ENCODE data around the gene KRTAP5-8. TPM values are rescaled to one million over a fixed set of nuclear protein-coding genes. Genes with fewer than 3 reads are reported as not detected.
"Not testable (repeated sequence)": the region's sequence is repeated elsewhere in the genome, so short reads cannot be mapped to it uniquely, and the experiment has no call there.

KRTAP5-8 gene
- total and polyA plus RNA-seq, 4 donors = not detected

DNA sequence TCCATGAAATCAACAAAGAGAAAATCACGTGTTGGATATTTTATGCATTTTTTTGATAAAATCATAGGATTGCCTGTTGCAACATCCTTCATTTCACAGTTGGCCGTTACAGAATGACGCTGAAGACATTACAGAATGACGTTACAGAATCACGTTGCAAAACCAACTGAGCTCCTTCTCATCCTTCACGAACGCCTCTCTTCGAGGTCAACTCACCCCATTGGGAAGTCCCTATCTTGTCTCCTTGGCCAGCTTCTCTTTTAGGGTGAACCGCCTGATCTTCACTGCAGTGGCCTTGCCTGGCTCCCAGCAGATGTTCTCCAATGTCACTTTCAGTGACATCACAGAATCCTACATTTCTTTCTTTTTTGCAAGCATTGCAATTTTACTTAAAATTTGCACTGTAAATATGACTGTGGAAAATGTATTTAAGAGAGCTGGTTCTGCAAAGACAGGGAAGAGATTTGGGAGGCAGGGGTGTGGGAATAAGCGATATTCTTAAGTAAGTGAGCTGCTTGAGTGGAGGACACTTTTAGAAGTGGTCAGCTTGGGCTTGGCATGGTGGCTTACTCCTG lies 5.7 kb upstream of the KRTAP5-8 start:
- Histone ChIP-seq H3K4me3 (ENCODE audit: low read depth in 1 of 3, low read length in 3 of 3) (no peak overlapping the region), H3K36me3 (ENCODE audit: control insufficient read depth in 4 of 4, insufficient read depth in 3 of 4, low read depth in 1 of 4, low read length in 3 of 4) (no peaks in the 10 kb centered on the region), H3K27me3 (ENCODE audit: control insufficient read depth in 4 of 4, insufficient read depth in 4 of 4, low read length in 3 of 4) (no peaks in the 10 kb centered on the region), H3K9ac (ENCODE audit: low read depth in 1 of 2, low read length in 2 of 2) (no peak overlapping the region), H3K27ac (ENCODE audit: low read depth in 1 of 2, low read length in 2 of 2) (no peak overlapping the region), H3K4me1 (ENCODE audit: control insufficient read depth in 4 of 4, insufficient read depth in 4 of 4, low read length in 3 of 4) (peaks cover 4 to 15% (median 7%) of the 10 kb centered on the region in 4 donors), H3K9me3 (ENCODE audit: control insufficient read depth in 4 of 4, low read length in 3 of 4) (no peaks in the 10 kb centered on the region)
- TF ChIP-seq, protein P1, sequence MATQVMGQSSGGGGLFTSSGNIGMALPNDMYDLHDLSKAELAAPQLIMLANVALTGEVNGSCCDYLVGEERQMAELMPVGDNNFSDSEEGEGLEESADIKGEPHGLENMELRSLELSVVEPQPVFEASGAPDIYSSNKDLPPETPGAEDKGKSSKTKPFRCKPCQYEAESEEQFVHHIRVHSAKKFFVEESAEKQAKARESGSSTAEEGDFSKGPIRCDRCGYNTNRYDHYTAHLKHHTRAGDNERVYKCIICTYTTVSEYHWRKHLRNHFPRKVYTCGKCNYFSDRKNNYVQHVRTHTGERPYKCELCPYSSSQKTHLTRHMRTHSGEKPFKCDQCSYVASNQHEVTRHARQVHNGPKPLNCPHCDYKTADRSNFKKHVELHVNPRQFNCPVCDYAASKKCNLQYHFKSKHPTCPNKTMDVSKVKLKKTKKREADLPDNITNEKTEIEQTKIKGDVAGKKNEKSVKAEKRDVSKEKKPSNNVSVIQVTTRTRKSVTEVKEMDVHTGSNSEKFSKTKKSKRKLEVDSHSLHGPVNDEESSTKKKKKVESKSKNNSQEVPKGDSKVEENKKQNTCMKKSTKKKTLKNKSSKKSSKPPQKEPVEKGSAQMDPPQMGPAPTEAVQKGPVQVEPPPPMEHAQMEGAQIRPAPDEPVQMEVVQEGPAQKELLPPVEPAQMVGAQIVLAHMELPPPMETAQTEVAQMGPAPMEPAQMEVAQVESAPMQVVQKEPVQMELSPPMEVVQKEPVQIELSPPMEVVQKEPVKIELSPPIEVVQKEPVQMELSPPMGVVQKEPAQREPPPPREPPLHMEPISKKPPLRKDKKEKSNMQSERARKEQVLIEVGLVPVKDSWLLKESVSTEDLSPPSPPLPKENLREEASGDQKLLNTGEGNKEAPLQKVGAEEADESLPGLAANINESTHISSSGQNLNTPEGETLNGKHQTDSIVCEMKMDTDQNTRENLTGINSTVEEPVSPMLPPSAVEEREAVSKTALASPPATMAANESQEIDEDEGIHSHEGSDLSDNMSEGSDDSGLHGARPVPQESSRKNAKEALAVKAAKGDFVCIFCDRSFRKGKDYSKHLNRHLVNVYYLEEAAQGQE (IDR thresholded peaks at IDR 0.05) = no peak
- TF ChIP-seq FOXA2 (IDR thresholded peaks at IDR 0.05) (no peak), EGR1 (IDR thresholded peaks at IDR 0.05; ENCODE audit: low read depth in 2 of 2) (no peak), FOXA1 (IDR thresholded peaks at IDR 0.05) (no peak), TAF1 (conservative IDR thresholded peaks at IDR 0.05) (no peak), NR2F2 (IDR thresholded peaks at IDR 0.05) (no peak), RAD21 (IDR thresholded peaks at IDR 0.05) (no peak), YY1 (IDR thresholded peaks at IDR 0.05) (no peak)
- TF ChIP-seq, protein P2, sequence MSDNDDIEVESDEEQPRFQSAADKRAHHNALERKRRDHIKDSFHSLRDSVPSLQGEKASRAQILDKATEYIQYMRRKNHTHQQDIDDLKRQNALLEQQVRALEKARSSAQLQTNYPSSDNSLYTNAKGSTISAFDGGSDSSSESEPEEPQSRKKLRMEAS (IDR thresholded peaks at IDR 0.05) = no peak
- WGBS = 82% methylated on average over 10 of the region's 10 CpGs
- DNase-seq (ENCODE audit: low spot score) = no peak

DNA sequence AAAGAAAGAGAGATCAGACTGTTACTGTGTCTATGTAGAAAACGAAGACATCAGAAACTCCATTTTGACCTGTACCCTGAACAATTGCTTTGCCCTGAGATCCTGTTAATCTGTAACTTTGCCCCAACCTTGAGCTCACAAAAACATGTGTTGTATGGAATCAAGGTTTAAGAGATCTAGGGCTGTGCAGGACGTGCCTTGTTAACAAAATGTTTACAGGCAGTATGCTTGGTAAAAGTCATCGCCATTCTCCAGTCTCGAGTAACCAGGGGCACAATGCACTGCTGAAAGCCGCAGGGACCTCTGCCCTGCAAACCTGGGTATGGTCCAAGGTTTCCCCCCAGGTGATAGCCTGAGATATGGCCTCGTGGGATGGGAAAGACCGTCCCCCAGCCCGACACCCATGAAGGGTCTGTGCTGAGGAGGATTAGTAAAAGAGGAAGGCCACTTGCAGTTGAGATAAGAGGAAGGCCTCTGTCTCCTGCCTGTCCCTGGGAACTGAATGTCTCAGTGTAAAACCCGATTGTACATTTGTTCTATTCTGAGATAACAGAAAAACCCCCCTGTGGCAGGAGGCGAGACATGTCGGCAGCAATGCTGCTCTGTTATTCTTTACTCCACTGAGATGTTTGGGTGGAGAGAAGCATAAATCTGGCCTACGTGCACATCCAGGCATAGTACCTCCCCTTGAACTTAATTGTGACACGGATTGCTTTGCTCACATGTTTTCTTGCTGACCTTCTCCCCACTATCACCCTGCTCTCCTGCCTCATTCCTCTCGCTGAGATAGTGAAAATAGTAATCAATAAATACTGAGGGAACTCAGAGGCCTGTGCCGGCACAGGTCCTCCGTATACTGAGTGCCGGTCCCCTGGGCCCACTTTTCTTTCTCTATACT lies 2.9 kb upstream of the KRTAP5-8 start:
- not testable (repeated sequence) for DNase-seq (ENCODE audit: low spot score); H3K27me3 ChIP-seq (ENCODE audit: control insufficient read depth in 4 of 4, insufficient read depth in 4 of 4, low read length in 3 of 4); H3K36me3 ChIP-seq (ENCODE audit: control insufficient read depth in 4 of 4, insufficient read depth in 3 of 4, low read depth in 1 of 4, low read length in 3 of 4); H3K9ac ChIP-seq (ENCODE audit: low read depth in 1 of 2, low read length in 2 of 2); H3K4me3 ChIP-seq (ENCODE audit: low read depth in 1 of 3, low read length in 3 of 3); H3K4me1 ChIP-seq (ENCODE audit: control insufficient read depth in 4 of 4, insufficient read depth in 4 of 4, low read length in 3 of 4); H3K9me3 ChIP-seq (ENCODE audit: control insufficient read depth in 4 of 4, low read length in 3 of 4)
- H3K27ac ChIP-seq (ENCODE audit: low read depth in 1 of 2, low read length in 2 of 2) = peak overlapping the region; percentile 67 to 76
- TF ChIP-seq HNF4A (conservative IDR thresholded peaks at IDR 0.05) = peak; percentile 47 to 60
- peak in 1 of 2 donors; percentile 37 for TF ChIP-seq JUND (IDR thresholded peaks at IDR 0.05)
- TF ChIP-seq SP1 (IDR thresholded peaks at IDR 0.05) = peak; percentile 60
- peak; percentile 64 for TF ChIP-seq YY1 (IDR thresholded peaks at IDR 0.05)
- peak; percentile 53 to 78 for TF ChIP-seq RXRA (IDR thresholded peaks at IDR 0.05)
- WGBS = 31% methylated on average over 17 of the region's 17 CpGs

DNA sequence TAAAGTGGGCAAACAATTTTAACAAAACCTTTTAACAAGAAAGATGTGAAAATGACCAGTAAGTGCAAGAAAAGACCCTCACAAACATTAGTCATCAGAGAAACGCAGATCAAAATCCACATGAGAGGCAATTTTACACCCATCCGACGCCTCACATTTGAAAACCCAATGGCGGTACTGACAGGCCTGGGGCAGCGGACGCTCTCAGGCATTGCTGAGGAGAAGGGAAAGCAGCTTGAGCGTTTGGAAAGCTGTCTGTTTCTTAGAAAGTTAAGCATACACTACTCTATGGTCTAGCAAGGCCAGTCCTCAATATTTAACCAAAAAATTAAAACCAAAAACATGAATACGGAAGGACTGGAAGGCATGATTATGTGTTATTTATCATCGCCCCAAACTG lies 2.0 kb upstream of the KRTAP5-8 start:
- Histone ChIP-seq H3K27me3 (ENCODE audit: control insufficient read depth in 4 of 4, insufficient read depth in 4 of 4, low read length in 3 of 4) (no peaks in the 10 kb centered on the region), H3K4me1 (ENCODE audit: control insufficient read depth in 4 of 4, insufficient read depth in 4 of 4, low read length in 3 of 4) (peaks cover 0 to 9% (median 5%) of the 10 kb centered on the region in 4 donors), H3K9me3 (ENCODE audit: control insufficient read depth in 4 of 4, low read length in 3 of 4) (no peaks in the 10 kb centered on the region), H3K27ac (ENCODE audit: low read depth in 1 of 2, low read length in 2 of 2) (no peak overlapping the region), H3K9ac (ENCODE audit: low read depth in 1 of 2, low read length in 2 of 2) (no peak overlapping the region), H3K36me3 (ENCODE audit: control insufficient read depth in 4 of 4, insufficient read depth in 3 of 4, low read depth in 1 of 4, low read length in 3 of 4) (no peaks in the 10 kb centered on the region), H3K4me3 (ENCODE audit: low read depth in 1 of 3, low read length in 3 of 3) (no peak overlapping the region)
- DNase-seq (ENCODE audit: low spot score) = no peak
- 98% methylated on average over 9 of the region's 9 CpGs for WGBS
- no peak for TF ChIP-seq GABPA (IDR thresholded peaks at IDR 0.05 in 1 of 2, conservative IDR thresholded peaks at IDR 0.05 in 1 of 2)
